NOMO-1 (cell line): ENCODE data around the gene LYRM4.
"Not testable (repeated sequence)": the region's sequence is repeated elsewhere in the genome, so short reads cannot be mapped to it uniquely, and the experiment has no call there.

Experiments used
- DNase-seq, 2 experiments: peaks; one replicate each; lab custom pipeline; 2025; ENCODE audit not compliant: unreplicated experiment in 2 of 2; lab: John Stamatoyannopoulos, UW

The LYRM4 gene

GRCh38 chr6:5125152-5126006 is 135.4 kb downstream of the LYRM4 start:
- DNase-seq, result no peak

- no peak for DNase-seq
Measured at GRCh38 chr6:5124526-5124925, 136.2 kb downstream of the LYRM4 start.

GRCh38 chr6:5123296-5124143 is 137.2 kb downstream of the LYRM4 start:
- no peak for DNase-seq

GRCh38 chr6:5122504-5123112 is 138.1 kb downstream of the LYRM4 start:
- no peak for DNase-seq

- no peak for DNase-seq
Measured at GRCh38 chr6:5121956-5122355, 138.8 kb downstream of the LYRM4 start.

GRCh38 chr6:5121479-5121878 is 139.3 kb downstream of the LYRM4 start:
- DNase-seq, result no peak

GRCh38 chr6:5120543-5120942 is 140.2 kb downstream of the LYRM4 start:
- DNase-seq, result not testable (repeated sequence)

GRCh38 chr6:5120011-5120410 is 140.7 kb downstream of the LYRM4 start:
- DNase-seq, result no peak

- DNase-seq, result no peak
Measured at GRCh38 chr6:5119090-5119951, 141.4 kb downstream of the LYRM4 start.

- no peak for DNase-seq
Measured at GRCh38 chr6:5116243-5116991, 144.3 kb downstream of the LYRM4 start.

- DNase-seq, result no peak
Measured at GRCh38 chr6:5115168-5115567, 145.6 kb downstream of the LYRM4 start.

GRCh38 chr6:5113096-5113495 is 147.7 kb downstream of the LYRM4 start:
- no peak for DNase-seq

- no peak for DNase-seq
Measured at GRCh38 chr6:5112066-5112799, 148.5 kb downstream of the LYRM4 start.

- DNase-seq, result no peak
Measured at GRCh38 chr6:5111626-5112025, 149.1 kb downstream of the LYRM4 start.

- DNase-seq, result no peak
Measured at GRCh38 chr6:5110246-5110645, 150.5 kb downstream of the LYRM4 start.

- no peak for DNase-seq
Measured at GRCh38 chr6:5109436-5109835, 151.3 kb downstream of the LYRM4 start.

GRCh38 chr6:5108536-5109150 is 152.1 kb downstream of the LYRM4 start:
- DNase-seq, result no peak

GRCh38 chr6:5108068-5108467 is 152.7 kb downstream of the LYRM4 start:
- no peak for DNase-seq

GRCh38 chr6:5107341-5107740 is 153.4 kb downstream of the LYRM4 start:
- no peak for DNase-seq
